GM19035 (cell line): ENCODE data around the gene ATP5F1D.
A peak's percentile ranks its signal among the peaks of the same experiment; 100 is the strongest.

Source experiments
- ATAC-seq: cut with Tn5 transposase; IDR thresholded peaks from one replicate; pipeline ENCODE4 v1.9.1; 2021; ENCODE audit not compliant: unreplicated experiment

The ATP5F1D gene

GRCh38 chr19:1268226-1269064, 26.9 kb downstream of the ATP5F1D start:
- no peak for ATAC-seq

GRCh38 chr19:1269065-1269477, 27.5 kb downstream of the ATP5F1D start, which contains the start of gene CIRBP:
Gene CIRBP (plus strand): TSS chr19:1269332. CDS start chr19:1270934, 1,602 bp downstream.
- ATAC-seq: peak; percentile 67

- ATAC-seq: peak; percentile 28
These were observed 28.1 kb downstream of the ATP5F1D start for GRCh38 chr19:1269478-1270212.

GRCh38 chr19:1270213-1270853, 28.8 kb downstream of the ATP5F1D start:
- no peak for ATAC-seq

GRCh38 chr19:1270854-1271527, 29.4 kb downstream of the ATP5F1D start:
- no peak for ATAC-seq

DNA sequence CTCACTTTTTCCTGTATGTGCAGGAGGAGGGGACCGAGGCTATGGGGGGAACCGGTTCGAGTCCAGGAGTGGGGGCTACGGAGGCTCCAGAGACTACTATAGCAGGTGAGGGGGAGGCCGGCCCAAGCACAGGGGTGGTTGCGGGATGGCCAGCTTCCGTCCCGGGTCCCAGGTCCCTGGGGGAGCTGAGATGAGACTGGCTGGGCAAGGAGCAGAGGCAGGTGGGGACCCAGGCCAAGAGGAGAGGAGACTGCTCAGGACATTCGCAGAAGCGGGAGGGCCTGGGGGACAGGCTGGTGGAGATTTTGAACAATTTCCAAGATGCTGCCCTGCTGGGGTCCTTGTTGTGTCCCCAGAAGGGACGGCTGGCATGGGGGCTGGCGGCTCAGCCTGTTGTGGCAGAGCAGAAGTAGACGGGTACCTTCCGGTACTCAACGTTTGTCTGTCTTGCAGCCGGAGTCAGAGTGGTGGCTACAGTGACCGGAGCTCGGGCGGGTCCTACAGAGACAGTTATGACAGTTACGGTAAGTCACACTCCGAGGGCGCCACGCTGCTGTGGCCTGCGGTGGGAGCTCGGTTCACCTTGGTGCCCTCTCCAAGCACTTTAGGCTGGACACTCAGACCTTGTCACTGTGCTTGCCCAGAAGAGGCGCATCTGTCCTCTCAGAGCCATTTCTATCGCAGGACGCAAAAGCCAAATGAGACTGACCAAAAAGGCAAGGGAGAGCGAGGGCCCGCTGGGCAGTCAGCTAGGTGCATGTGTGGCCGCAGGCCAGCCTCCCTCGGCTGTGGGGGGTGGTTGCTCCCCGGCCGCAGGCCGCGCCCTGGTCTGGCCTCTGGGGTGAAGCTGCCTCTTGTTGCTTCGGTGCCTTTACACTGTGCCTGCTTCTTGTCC, 30.2 kb downstream of the ATP5F1D start:
- no peak for ATAC-seq

DNA sequence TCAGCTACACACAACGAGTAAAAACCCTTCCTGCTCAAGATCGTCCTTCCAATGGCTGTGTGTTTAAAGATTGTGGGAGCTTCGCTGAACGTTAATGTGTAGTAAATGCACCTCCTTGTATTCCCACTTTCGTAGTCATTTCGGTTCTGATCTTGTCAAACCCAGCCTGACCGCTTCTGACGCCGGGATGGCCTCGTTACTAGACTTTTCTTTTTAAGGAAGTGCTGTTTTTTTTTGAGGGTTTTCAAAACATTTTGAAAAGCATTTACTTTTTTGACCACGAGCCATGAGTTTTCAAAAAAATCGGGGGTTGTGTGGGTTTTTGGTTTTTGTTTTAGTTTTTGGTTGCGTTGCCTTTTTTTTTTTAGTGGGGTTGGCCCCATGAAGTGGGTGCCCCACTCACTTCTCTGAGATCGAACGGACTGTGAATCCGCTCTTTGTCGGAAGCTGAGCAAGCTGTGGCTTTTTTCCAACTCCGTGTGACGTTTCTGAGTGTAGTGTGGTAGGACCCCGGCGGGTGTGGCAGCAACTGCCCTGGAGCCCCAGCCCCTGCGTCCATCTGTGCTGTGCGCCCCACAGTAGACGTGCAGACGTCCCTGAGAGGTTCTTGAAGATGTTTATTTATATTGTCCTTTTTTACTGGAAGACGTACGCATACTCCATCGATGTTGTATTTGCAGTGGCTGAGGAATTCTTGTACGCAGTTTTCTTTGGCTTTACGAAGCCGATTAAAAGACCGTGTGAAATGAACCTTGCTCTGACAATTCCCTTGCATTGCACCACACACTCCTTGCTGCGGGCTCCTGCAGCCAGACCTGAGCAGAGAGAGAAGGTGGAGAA, 31.1 kb downstream of the ATP5F1D start:
- ATAC-seq: no peak

GRCh38 chr19:1273263-1274041, 31.9 kb downstream of the ATP5F1D start:
- no peak for ATAC-seq

DNA sequence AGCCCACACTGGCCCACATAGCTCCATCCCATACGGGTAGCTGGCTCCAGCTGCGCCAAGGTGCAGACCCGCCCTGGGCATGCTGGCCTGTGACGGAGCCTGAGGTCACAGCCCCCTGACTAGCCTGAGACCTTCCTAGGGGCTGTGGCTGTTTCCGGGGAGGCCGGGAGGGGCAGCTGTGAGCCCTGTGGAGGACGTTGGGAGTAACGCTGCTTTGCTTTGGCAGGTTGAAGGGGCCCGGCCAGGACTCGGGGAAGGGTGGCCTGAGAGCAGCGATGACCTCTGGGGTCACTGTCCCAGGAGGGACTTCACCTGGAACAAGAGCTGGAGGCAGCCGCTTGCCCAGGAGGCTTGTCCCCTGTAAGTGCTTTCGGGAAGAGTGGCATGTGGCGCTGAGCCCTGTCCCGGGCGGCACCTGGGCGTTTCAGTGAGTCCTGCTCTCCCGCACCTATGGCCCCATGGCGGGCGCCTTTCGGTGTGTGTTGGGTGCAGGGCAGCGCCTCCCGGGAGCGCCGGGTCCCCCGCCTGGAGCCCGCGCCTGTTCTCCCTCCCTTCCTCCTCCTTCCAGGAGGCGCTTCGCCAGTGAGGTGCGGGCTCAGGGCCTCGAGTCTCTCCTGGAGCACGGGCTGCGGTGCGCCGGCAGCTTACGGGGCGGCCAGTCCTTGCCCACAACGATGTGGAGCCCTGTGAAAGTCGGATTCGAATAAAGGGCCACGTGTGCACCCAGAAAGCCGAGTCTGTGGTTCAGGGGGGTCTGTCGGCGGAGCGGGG, 32.7 kb downstream of the ATP5F1D start:
- no peak for ATAC-seq

DNA sequence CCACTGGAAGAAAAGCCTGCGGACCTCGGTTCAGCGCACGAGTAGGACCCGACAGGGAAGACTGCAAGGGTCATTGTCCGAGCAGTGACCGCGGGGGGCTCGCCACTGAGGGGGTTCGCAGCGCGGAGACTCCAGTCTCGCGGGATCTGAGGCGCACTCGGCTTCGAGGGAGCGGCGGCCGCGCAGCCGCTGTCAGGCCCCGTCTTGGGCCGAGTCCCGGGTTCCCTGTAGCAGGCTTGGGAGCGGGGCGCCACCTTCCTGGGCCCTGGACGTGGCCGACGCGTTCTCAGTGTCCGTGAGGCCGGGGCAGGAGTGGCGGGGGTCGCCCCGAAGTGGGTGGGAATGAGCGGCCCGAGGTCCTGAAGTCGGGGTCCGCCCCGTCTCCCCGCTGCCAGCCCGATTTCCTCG, 33.3 kb downstream of the ATP5F1D start:
- ATAC-seq: no peak

DNA sequence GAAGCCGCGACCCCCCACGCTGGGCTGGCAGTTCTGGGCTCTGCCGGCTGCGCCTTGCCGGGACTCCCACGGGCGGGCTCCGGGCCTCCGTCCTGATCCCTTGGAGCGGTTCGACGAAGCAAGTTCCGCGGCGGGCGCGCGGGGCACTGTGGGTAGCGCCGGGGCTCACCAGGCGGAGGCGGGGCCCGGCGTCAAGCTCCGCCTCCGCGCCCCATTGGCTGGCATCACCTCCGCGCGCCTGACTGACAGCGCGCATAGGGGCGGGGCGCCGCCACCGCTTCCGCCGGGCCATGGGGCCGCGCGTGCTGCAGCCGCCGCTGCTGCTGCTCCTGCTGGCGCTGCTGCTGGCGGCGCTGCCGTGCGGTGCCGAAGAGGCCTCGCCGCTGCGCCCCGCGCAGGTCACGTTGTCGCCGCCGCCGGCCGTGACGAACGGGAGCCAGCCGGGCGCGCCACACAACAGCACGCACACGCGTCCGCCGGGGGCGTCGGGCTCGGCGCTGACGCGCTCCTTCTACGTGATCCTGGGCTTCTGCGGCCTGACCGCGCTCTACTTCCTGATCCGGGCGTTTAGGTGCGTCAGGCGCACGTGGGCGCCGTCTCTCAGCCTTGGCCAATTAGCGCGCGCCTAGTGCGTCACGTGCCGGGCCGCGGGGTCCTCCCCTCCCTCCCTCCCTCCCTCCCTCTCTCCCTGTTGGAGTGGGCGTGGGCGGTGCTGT, 33.9 kb downstream of the ATP5F1D start, which contains the start of gene FAM174C:
Gene FAM174C, plus strand, starts transcription at position 271 of the 716 bp plus-strand sequence. Its CDS starts 20 bp downstream, at position 291.
- ATAC-seq: peak; percentile 75

GRCh38 chr19:1275976-1276627, 34.6 kb downstream of the ATP5F1D start:
- no peak for ATAC-seq

GRCh38 chr19:1276628-1277022, 35.1 kb downstream of the ATP5F1D start:
- no peak for ATAC-seq

GRCh38 chr19:1277061-1277460, 35.5 kb downstream of the ATP5F1D start:
- no peak for ATAC-seq

- ATAC-seq: no peak
These were observed 36.5 kb downstream of the ATP5F1D start for GRCh38 chr19:1278074-1278473.
